22Rv1 (cell line): ENCODE results near the gene SERPINB12.

ENCODE experiments used
- H3K27ac ChIP-seq: fragments of 450-650 bp; 2 replicates; pipeline ENCODE4 v1.5.1; 2017
- CTCF ChIP-seq: fragments of 450-650 bp; IDR thresholded peaks from 2 replicates; pipeline ENCODE4 v1.5.1; 2017; ENCODE audit warnings: mild to moderate bottlenecking
- ZFX ChIP-seq: fragments of 450-650 bp; IDR thresholded peaks from 2 replicates; pipeline ENCODE4 v1.6.1; 2017; ENCODE audit warnings: antibody characterized with exemption, borderline replicate concordance

The SERPINB12 gene

GRCh38 chr18:63567276-63567675, 25.1 kb downstream of the SERPINB12 start:
- no peak overlapping the region for H3K27ac ChIP-seq
- TF ChIP-seq CTCF (no peak), ZFX (no peak)

GRCh38 chr18:63567825-63568224, 25.7 kb downstream of the SERPINB12 start:
- no peak for TF ChIP-seq CTCF
- no peak for TF ChIP-seq ZFX
- no peak overlapping the region for H3K27ac ChIP-seq

DNA sequence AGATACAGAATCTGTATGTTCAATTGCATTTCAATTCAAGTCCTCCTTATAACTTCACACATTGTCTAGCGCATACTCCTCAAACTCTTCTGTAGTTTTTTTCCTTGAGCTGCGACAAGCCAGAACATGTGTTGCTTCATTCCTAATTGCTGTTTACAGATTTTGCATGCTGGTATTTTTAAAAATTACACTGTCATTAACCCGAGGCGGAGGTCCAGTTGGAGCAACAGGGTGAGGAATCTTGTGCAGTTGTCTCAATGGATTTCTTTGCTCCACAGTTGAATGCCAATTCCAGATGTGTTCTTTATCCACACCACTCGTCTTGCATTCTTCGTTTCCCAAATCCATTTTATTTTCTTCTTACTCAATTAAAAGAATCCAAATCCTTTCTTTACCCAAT, 28.6 kb downstream of the SERPINB12 start:
- TF ChIP-seq ZFX = no peak
- no peak overlapping the region for H3K27ac ChIP-seq

- TF ChIP-seq ZFX (no peak), CTCF (no peak)
- no peak overlapping the region for H3K27ac ChIP-seq
Measured at GRCh38 chr18:63575681-63576080, 33.5 kb downstream of the SERPINB12 start.

DNA sequence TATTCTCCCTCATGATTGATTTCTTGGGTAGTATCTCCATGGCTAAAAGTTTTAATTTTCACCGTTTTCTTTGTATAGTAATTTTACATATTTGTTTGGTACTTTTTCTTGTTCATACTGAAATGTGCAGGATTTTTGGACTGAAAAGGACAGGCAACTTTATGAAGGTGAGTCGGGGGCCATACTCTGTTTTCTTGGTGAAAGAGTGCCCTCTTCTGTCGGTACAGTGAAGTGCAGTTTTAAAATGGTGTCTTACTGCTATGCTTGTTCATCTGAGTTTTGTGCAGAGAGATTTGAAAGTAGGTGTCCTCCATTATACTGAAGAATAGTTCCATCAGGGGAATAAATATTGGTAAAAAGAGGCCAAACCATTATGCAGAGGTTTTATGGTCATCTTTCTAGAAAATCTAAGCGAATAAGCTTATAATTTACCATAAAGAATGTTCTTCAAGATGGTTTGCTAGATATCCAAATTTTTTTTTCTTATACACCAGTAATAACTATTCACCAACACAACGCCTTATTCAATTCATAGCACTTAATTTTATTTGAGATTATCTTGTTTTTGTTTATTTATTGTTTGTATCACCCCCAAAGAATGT, 36.3 kb downstream of the SERPINB12 start:
- no peak overlapping the region for H3K27ac ChIP-seq
- TF ChIP-seq CTCF = peak; percentile 85
- TF ChIP-seq ZFX = no peak

- H3K27ac ChIP-seq = no peak overlapping the region
- TF ChIP-seq CTCF = no peak
- no peak for TF ChIP-seq ZFX
Measured at GRCh38 chr18:63579616-63580015, 37.4 kb downstream of the SERPINB12 start.

DNA sequence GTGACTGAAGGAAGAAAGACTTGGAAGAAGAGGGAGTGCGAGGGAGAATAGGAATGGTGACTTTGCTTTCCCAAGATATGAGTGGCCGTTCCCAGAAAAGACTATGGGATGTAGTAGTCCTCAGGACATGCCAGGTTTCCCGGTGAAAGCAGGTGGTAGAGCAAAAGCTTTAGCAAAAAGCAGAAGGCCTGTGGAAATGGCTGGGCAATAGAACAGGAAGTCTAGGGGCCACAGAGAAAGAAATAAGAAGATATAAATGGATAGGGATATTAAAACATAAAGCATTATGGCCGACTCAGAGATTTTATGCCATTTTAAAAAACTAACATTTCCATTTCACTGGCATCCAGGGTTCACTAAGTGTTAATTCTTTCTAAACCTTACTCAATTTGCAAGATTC, 43.8 kb downstream of the SERPINB12 start:
- H3K27ac ChIP-seq = no peak overlapping the region
- TF ChIP-seq ZFX (no peak), CTCF (no peak)

GRCh38 chr18:63586431-63586830, 44.3 kb downstream of the SERPINB12 start:
- H3K27ac ChIP-seq = no peak overlapping the region
- TF ChIP-seq ZFX (no peak), CTCF (no peak)
